ENCODE measurements around the gene CAMTA1. TPM values are rescaled to one million over a fixed set of nuclear protein-coding genes. Genes with fewer than 3 reads are reported as not detected.

Gene CAMTA1
- polyA plus RNA-seq, 1 donor from 2014 or later, result 79.0 TPM

- H3K36me3 Mint-ChIP-seq, result no peaks in the 10 kb centered on the region
- H3K27me3 Mint-ChIP-seq, result peaks cover 12% of the 10 kb centered on the region
- H3K9me3 Mint-ChIP-seq, result no peaks in the 10 kb centered on the region
- no peak overlapping the region for H3K4me3 Mint-ChIP-seq
- H3K27ac Mint-ChIP-seq, result no peak overlapping the region
- no peaks in the 10 kb centered on the region for H3K4me1 Mint-ChIP-seq
Observed at GRCh38 chr1:6930732-6931300, 145.6 kb downstream of the CAMTA1 start.

- H3K4me1 Mint-ChIP-seq, result no peaks in the 10 kb centered on the region
- no peak overlapping the region for H3K4me3 Mint-ChIP-seq
- no peak overlapping the region for H3K27ac Mint-ChIP-seq
- H3K27me3 Mint-ChIP-seq, result peaks cover 17% of the 10 kb centered on the region
- H3K36me3 Mint-ChIP-seq, result no peaks in the 10 kb centered on the region
- no peaks in the 10 kb centered on the region for H3K9me3 Mint-ChIP-seq
Observed at GRCh38 chr1:6935361-6935883, 150.2 kb downstream of the CAMTA1 start.

- no peaks in the 10 kb centered on the region for H3K36me3 Mint-ChIP-seq
- no peak overlapping the region for H3K4me3 Mint-ChIP-seq
- H3K27me3 Mint-ChIP-seq, result peaks cover 17% of the 10 kb centered on the region
- no peaks in the 10 kb centered on the region for H3K4me1 Mint-ChIP-seq
- H3K27ac Mint-ChIP-seq, result no peak overlapping the region
- no peaks in the 10 kb centered on the region for H3K9me3 Mint-ChIP-seq
Observed at GRCh38 chr1:6935911-6936690, 150.8 kb downstream of the CAMTA1 start.

GRCh38 chr1:6937048-6937447, 151.8 kb downstream of the CAMTA1 start:
- no peaks in the 10 kb centered on the region for H3K36me3 Mint-ChIP-seq
- H3K27ac Mint-ChIP-seq, result no peak overlapping the region
- H3K4me3 Mint-ChIP-seq, result no peak overlapping the region
- H3K9me3 Mint-ChIP-seq, result no peaks in the 10 kb centered on the region
- no peaks in the 10 kb centered on the region for H3K4me1 Mint-ChIP-seq
- H3K27me3 Mint-ChIP-seq, result peaks cover 17% of the 10 kb centered on the region

GRCh38 chr1:6939363-6939762, 154.1 kb downstream of the CAMTA1 start:
- Mint-ChIP-seq H3K4me1 (no peaks in the 10 kb centered on the region), H3K27ac (no peak overlapping the region), H3K9me3 (no peaks in the 10 kb centered on the region), H3K27me3 (peaks cover 10% of the 10 kb centered on the region), H3K4me3 (no peak overlapping the region), H3K36me3 (no peaks in the 10 kb centered on the region)

- Mint-ChIP-seq H3K27ac (no peak overlapping the region), H3K36me3 (no peaks in the 10 kb centered on the region), H3K9me3 (no peaks in the 10 kb centered on the region), H3K27me3 (peaks cover 11% of the 10 kb centered on the region), H3K4me3 (no peak overlapping the region), H3K4me1 (no peaks in the 10 kb centered on the region)
Observed at GRCh38 chr1:6941786-6942185, 156.5 kb downstream of the CAMTA1 start.

DNA sequence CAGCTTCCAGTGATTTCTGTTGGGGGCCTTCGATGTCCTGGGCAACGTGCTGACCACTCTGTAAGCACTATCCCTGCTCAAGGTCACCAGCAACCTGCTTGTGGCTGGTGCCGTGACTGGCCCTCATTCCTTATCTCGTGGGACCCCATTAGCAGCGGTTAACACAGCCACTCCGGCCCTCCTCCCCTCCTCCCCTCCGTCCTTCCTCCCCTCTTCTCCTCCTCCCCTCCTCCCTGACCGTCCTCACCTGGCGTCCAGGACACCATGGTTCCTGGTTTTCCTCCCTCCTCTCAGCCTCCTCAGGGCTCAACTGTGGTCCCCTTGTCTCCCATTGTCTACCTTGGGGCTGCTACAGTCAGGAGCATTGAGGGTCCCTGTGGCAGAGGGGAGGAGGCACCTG, 157.7 kb downstream of the CAMTA1 start:
- Mint-ChIP-seq H3K4me1 (no peaks in the 10 kb centered on the region), H3K27me3 (peaks cover 11% of the 10 kb centered on the region)

DNA sequence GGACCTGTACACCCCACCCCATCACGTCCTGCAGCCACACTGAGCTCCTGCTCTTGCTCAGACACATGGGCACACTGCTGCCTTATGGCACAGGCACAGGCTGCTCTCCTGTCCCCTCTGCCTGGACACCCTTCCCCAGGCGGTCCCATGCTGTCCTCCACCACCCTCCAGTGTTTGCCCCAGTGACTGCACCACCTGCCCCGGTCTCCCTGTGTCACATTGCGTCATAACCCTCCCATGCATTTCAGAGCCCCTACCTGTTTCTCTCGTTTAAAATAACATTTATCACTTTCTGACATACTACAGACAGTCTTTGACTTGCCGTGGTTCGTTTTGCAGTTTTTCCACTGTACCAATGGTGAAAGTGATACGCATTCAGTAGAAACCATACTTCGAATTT, 159.2 kb downstream of the CAMTA1 start:
- Mint-ChIP-seq H3K27me3 (peaks cover 11% of the 10 kb centered on the region), H3K36me3 (no peaks in the 10 kb centered on the region), H3K27ac (no peak overlapping the region), H3K4me1 (no peaks in the 10 kb centered on the region), H3K4me3 (no peak overlapping the region), H3K9me3 (no peaks in the 10 kb centered on the region)

More for the DNA sequence above, 157.7 kb downstream of the CAMTA1 start:
- Mint-ChIP-seq H3K27ac (no peak overlapping the region), H3K9me3 (no peaks in the 10 kb centered on the region), H3K4me3 (no peak overlapping the region), H3K36me3 (no peaks in the 10 kb centered on the region)

GRCh38 chr1:6947952-6948351, 162.7 kb downstream of the CAMTA1 start:
- Mint-ChIP-seq H3K36me3 (no peaks in the 10 kb centered on the region), H3K27ac (no peak overlapping the region), H3K9me3 (no peaks in the 10 kb centered on the region), H3K4me1 (no peaks in the 10 kb centered on the region), H3K4me3 (no peak overlapping the region), H3K27me3 (peaks cover 6% of the 10 kb centered on the region)

DNA sequence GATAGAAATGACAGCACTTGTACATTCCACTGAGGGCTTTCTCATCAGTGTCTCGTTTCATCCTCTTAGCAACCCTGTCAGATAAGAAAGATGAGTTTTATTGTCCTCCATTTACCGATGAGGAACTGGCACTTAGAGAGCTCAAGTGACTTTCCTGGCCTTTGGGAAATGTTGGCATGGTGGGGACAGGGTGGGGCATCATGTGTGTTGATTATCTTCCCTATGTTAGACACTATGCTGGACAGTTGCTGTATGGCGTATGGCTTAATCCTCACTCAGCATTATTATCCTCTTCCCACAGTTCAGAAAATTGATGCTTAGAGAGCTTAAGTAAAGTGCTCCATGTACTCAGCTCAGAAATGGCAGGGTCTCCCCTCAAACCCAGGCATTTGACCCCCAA, 163.2 kb downstream of the CAMTA1 start:
- Mint-ChIP-seq H3K4me3 (no peak overlapping the region), H3K27ac (no peak overlapping the region), H3K4me1 (no peaks in the 10 kb centered on the region), H3K9me3 (no peaks in the 10 kb centered on the region), H3K27me3 (peaks cover 6% of the 10 kb centered on the region), H3K36me3 (no peaks in the 10 kb centered on the region)

- no peak overlapping the region for H3K27ac Mint-ChIP-seq
- no peaks in the 10 kb centered on the region for H3K4me1 Mint-ChIP-seq
- H3K36me3 Mint-ChIP-seq, result no peaks in the 10 kb centered on the region
- no peak overlapping the region for H3K4me3 Mint-ChIP-seq
- no peaks in the 10 kb centered on the region for H3K9me3 Mint-ChIP-seq
- peaks cover 6% of the 10 kb centered on the region for H3K27me3 Mint-ChIP-seq
Observed at GRCh38 chr1:6948861-6949260, 163.6 kb downstream of the CAMTA1 start.

- H3K9me3 Mint-ChIP-seq, result peaks cover 0 to 2% (median 0%) of the 10 kb centered on the region in 3 donors
- H3K27me3 Mint-ChIP-seq, result no peaks in the 10 kb centered on the region
- no peak overlapping the region for H3K27ac Mint-ChIP-seq
- H3K4me3 Mint-ChIP-seq, result no peak overlapping the region
- H3K4me1 Mint-ChIP-seq, result no peaks in the 10 kb centered on the region
- no peaks in the 10 kb centered on the region for H3K36me3 Mint-ChIP-seq
Observed at GRCh38 chr1:6950001-6950765, 164.9 kb downstream of the CAMTA1 start.

DNA sequence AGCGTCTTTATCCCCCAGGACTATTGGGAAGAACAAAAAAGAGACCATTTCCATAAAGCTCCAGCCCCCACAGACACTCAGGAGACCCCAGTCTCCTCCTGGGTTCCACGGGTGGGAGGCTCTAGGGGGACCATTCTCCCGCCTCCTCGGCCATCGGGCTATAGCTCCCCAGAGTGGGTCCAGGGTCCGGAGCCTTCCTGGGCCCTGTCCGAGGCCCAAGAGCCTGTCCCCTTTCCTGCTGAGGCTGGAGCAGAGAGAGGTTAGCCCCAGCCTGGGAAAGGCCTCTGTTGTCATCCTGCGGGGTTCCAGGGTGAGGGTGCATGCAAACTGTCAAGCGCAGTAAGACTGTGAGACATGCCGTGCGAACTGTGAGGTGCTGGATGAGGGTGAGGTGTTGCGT, 166.3 kb downstream of the CAMTA1 start:
- H3K4me3 Mint-ChIP-seq, result no peak overlapping the region
- peaks cover under 1% of the 10 kb centered on the region for H3K27me3 Mint-ChIP-seq
- H3K36me3 Mint-ChIP-seq, result no peaks in the 10 kb centered on the region
- peaks cover 0 to 2% (median 0%) of the 10 kb centered on the region in 3 donors for H3K9me3 Mint-ChIP-seq
- no peak overlapping the region for H3K27ac Mint-ChIP-seq
- H3K4me1 Mint-ChIP-seq, result no peaks in the 10 kb centered on the region

GRCh38 chr1:6953216-6953615, 168.0 kb downstream of the CAMTA1 start:
- H3K4me1 Mint-ChIP-seq, result no peaks in the 10 kb centered on the region
- no peaks in the 10 kb centered on the region for H3K36me3 Mint-ChIP-seq
- H3K4me3 Mint-ChIP-seq, result no peak overlapping the region
- peaks cover 5% of the 10 kb centered on the region for H3K27me3 Mint-ChIP-seq
- no peak overlapping the region for H3K27ac Mint-ChIP-seq
- peaks cover 0 to 2% (median 0%) of the 10 kb centered on the region in 3 donors for H3K9me3 Mint-ChIP-seq

- Mint-ChIP-seq H3K36me3 (no peaks in the 10 kb centered on the region), H3K4me3 (no peak overlapping the region), H3K27me3 (peaks cover 5% of the 10 kb centered on the region), H3K4me1 (no peaks in the 10 kb centered on the region), H3K27ac (no peak overlapping the region), H3K9me3 (peaks cover 0 to 2% (median 0%) of the 10 kb centered on the region in 3 donors)
Observed at GRCh38 chr1:6953907-6954364, 168.7 kb downstream of the CAMTA1 start.
